NCI-H1436 (cell line): Measurements from ENCODE around the gene KLF12.

Experiments used
- DNase-seq: peaks from one replicate; lab custom pipeline; 2025; lab: John Stamatoyannopoulos, UW

The KLF12 gene

GRCh38 chr13:74103970-74104555, 30.1 kb downstream of the KLF12 start:
- DNase-seq: no peak

GRCh38 chr13:74103196-74103595, 31.0 kb downstream of the KLF12 start:
- no peak for DNase-seq

GRCh38 chr13:74102691-74103090, 31.5 kb downstream of the KLF12 start:
- no peak for DNase-seq

GRCh38 chr13:74101436-74101835, 32.8 kb downstream of the KLF12 start:
- no peak for DNase-seq

GRCh38 chr13:74098077-74098476, 36.1 kb downstream of the KLF12 start:
- no peak for DNase-seq

- no peak for DNase-seq
These were observed 37.1 kb downstream of the KLF12 start for GRCh38 chr13:74097116-74097515.

- DNase-seq: no peak
These were observed 40.5 kb downstream of the KLF12 start for GRCh38 chr13:74093691-74094090.

GRCh38 chr13:74092711-74093110, 41.5 kb downstream of the KLF12 start:
- no peak for DNase-seq

- DNase-seq: no peak
These were observed 43.2 kb downstream of the KLF12 start for GRCh38 chr13:74090869-74091605.

GRCh38 chr13:74090397-74090796, 43.8 kb downstream of the KLF12 start:
- DNase-seq: no peak

- no peak for DNase-seq
These were observed 46.8 kb downstream of the KLF12 start for GRCh38 chr13:74087357-74087756.
